AG04450 (cell line): Measurements from ENCODE around the gene TNFAIP8. TPM values are rescaled to one million over a fixed set of nuclear protein-coding genes. Genes with fewer than 3 reads are reported as not detected.

Experiments used
- CTCF ChIA-PET: fragments of 300-600, 350-600 bp; formaldehyde crosslinking; extraction: SDS; loops from one replicate; lab custom pipeline; 2022; ENCODE audit warnings: antibody characterized with exemption, inconsistent platforms; lab: Charles Lee
- POLR2A ChIA-PET: fragments of 350-600 bp; formaldehyde crosslinking; extraction: SDS; loops from one replicate; lab custom pipeline; 2021; ENCODE audit warnings: antibody characterized with exemption, inconsistent platforms; lab: Yijun Ruan, JAX
- DNase-seq: peaks from one replicate; pipeline ENCODE4 v3.0.0-alpha.2; 2011; ENCODE audit warnings: low read depth, low spot score
- H3K27ac ChIP-seq: one replicate; pipeline ENCODE4 v1.5.1; 2012; ENCODE audit warnings: low read depth, low read length, control low read depth
- H3K27me3 ChIP-seq: one replicate; pipeline ENCODE4 v1.6.0; 2012; ENCODE audit warnings: low read length; ENCODE audit not compliant: control insufficient read depth, insufficient read depth
- H3K4me3 ChIP-seq: 2 replicates; pipeline ENCODE4 v1.5.1; 2011; ENCODE audit warnings: mild to moderate bottlenecking, low read depth, low read length, control low read depth
- H3K9me3 ChIP-seq: 2 replicates; pipeline ENCODE4 v1.5.1; 2012; ENCODE audit warnings: low read length; ENCODE audit not compliant: control insufficient read depth, insufficient read depth
- CTCF ChIP-seq: IDR thresholded peaks from 2 replicates; pipeline ENCODE4 v1.5.1; 2011; ENCODE audit warnings: low read depth, low read length, control low read depth, inconsistent platforms
- polyA plus RNA-seq: library from polyadenylated mRNA; depleted of rRNA; stranded (reverse); fragments of >200 nt; gene quantifications from 2 replicates; pipeline ENCODE4 v1.2.3, GENCODE V29; 2011

TNFAIP8 gene
- polyA plus RNA-seq, 1 experiment, result 56.4 TPM

GRCh38 chr5:119355244-119355638 lies 578 bp upstream of the TNFAIP8 start:
- H3K27me3 ChIP-seq, result no peaks in the 10 kb centered on the region
- H3K4me3 ChIP-seq, result peak overlapping the region; percentile 82
- ChIA-PET CTCF (no interaction called here), POLR2A (no interaction called here)
- DNase-seq, result no peak
- H3K9me3 ChIP-seq, result no peaks in the 10 kb centered on the region
- H3K27ac ChIP-seq, result peak overlapping the region; percentile 83
- TF ChIP-seq CTCF, result no peak

GRCh38 chr5:119356612-119357188 lies 881 bp downstream of the TNFAIP8 start:
- ChIA-PET CTCF (interaction anchor here (0.6 to 4.4 kb wide), 6 partner anchors 18 to 369 kb away, joined by 3 to 23 read pairs (median 6); partner anchors contain the start of gene DTWD2), POLR2A (interaction anchor here (0.6 to 2.0 kb wide), 4 partner anchors 22 to 88 kb away, joined by 3 to 7 read pairs (median 4); no protein-coding TSS in a partner anchor)
- H3K27ac ChIP-seq, result peak overlapping the region; percentile 83
- H3K4me3 ChIP-seq, result peak overlapping the region; percentile 82
- no peak for DNase-seq
- no peaks in the 10 kb centered on the region for H3K27me3 ChIP-seq
- no peaks in the 10 kb centered on the region for H3K9me3 ChIP-seq
- TF ChIP-seq CTCF, result no peak

GRCh38 chr5:119357270-119357669 lies 1.5 kb downstream of the TNFAIP8 start:
- no peak for DNase-seq
- peak overlapping the region; percentile 82 for H3K4me3 ChIP-seq
- TF ChIP-seq CTCF, result no peak
- ChIA-PET CTCF (interaction anchor here (0.6 to 4.4 kb wide), 7 partner anchors 13 to 995 kb away, joined by 3 to 23 read pairs (median 3); partner anchors contain the start of gene DTWD2), POLR2A (interaction anchor here (2.0 kb wide), 1 partner anchor 21 kb away, joined by 7 read pairs; no protein-coding TSS in a partner anchor)
- no peaks in the 10 kb centered on the region for H3K27me3 ChIP-seq
- H3K9me3 ChIP-seq, result no peaks in the 10 kb centered on the region
- no peak overlapping the region for H3K27ac ChIP-seq

GRCh38 chr5:119357808-119358529 lies 2.1 kb downstream of the TNFAIP8 start:
- no peaks in the 10 kb centered on the region for H3K9me3 ChIP-seq
- no peak for DNase-seq
- no peak overlapping the region for H3K27ac ChIP-seq
- H3K4me3 ChIP-seq, result peak overlapping the region; percentile 82
- H3K27me3 ChIP-seq, result no peaks in the 10 kb centered on the region
- CTCF ChIA-PET, result interaction anchor here (0.6 to 4.4 kb wide), 7 partner anchors 12 to 994 kb away, joined by 3 to 23 read pairs (median 3); partner anchors contain the start of gene DTWD2
- POLR2A ChIA-PET, result no interaction called here
- no peak for TF ChIP-seq CTCF

- TF ChIP-seq CTCF, result no peak
- H3K9me3 ChIP-seq, result no peaks in the 10 kb centered on the region
- CTCF ChIA-PET, result interaction anchor here (1.0 to 4.4 kb wide), 2 partner anchors 53 to 93 kb away, joined by 3 to 23 read pairs; no protein-coding TSS in a partner anchor
- POLR2A ChIA-PET, result no interaction called here
- H3K27ac ChIP-seq, result no peak overlapping the region
- DNase-seq, result no peak
- H3K27me3 ChIP-seq, result no peaks in the 10 kb centered on the region
- no peak overlapping the region for H3K4me3 ChIP-seq
These were observed 2.7 kb downstream of the TNFAIP8 start for GRCh38 chr5:119358530-119358900.
